ENCODE data around the gene FBXW4.

FBXW4 gene

GRCh38 chr10:101709359-101710058, 14.5 kb upstream of the FBXW4 start:
- Histone ChIP-seq H3K4me3 (ENCODE audit: low read depth, low read length) (no peak overlapping the region), H3K9me3 (no peaks in the 10 kb centered on the region), H3K36me3 (no peaks in the 10 kb centered on the region), H3K27me3 (no peaks in the 10 kb centered on the region), H3K4me1 (no peaks in the 10 kb centered on the region)
- no peak for TF ChIP-seq CTCF (IDR thresholded peaks at IDR 0.05; ENCODE audit: low read depth, low read length)
- DNase-seq = no peak

DNA sequence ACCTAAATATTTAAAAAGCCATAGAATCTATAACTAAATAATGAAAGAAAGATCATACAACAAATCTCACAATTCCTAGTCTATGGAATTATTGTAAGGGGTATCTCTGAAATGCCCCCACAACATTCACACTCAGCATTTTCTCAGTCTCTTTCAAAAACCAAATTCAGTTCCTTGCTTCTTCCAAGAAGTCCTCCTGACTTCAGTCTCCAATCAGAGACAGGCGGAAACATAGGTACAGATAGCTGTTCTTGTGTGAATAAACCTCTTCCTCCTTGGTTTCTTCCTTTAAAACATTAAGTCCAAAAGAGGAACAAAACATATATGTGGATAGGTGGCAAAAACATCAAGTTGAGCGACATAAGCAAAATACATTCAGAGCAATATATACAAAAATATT, 13.9 kb upstream of the FBXW4 start:
- no peak for DNase-seq
- no peak overlapping the region for H3K4me3 ChIP-seq (ENCODE audit: low read depth, low read length)

DNA sequence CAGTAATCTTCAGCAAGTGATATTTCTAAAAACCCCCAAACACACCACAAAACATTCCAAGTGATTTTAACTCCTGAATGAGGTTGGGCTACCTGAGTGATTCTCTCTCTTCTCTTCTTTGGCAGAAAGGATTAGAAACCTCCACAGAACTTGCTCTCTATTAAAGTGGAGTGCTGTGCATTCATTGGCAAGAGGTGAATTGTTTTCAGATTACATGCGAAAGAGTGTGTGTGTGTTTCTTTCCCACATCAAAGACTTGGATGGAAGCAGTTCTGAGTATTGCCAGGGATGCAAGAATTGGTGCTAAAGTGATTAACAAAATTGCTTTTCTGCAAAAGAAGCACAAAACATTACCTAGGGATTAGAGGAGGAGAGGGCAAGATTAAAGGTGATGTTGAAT, 13.1 kb upstream of the FBXW4 start:
- Histone ChIP-seq H3K4me1 (no peaks in the 10 kb centered on the region), H3K9me3 (no peaks in the 10 kb centered on the region), H3K4me3 (ENCODE audit: low read depth, low read length) (no peak overlapping the region), H3K27me3 (no peaks in the 10 kb centered on the region), H3K36me3 (no peaks in the 10 kb centered on the region)
- no peak for DNase-seq
- TF ChIP-seq CTCF (IDR thresholded peaks at IDR 0.05; ENCODE audit: low read depth, low read length) = no peak

More for the DNA sequence above, 13.9 kb upstream of the FBXW4 start:
- no peaks in the 10 kb centered on the region for H3K4me1 ChIP-seq
- H3K27me3 ChIP-seq = no peaks in the 10 kb centered on the region
- TF ChIP-seq CTCF (IDR thresholded peaks at IDR 0.05; ENCODE audit: low read depth, low read length) = no peak
- H3K36me3 ChIP-seq = no peaks in the 10 kb centered on the region
- no peaks in the 10 kb centered on the region for H3K9me3 ChIP-seq

- Histone ChIP-seq H3K4me3 (ENCODE audit: low read depth, low read length) (no peak overlapping the region), H3K4me1 (no peaks in the 10 kb centered on the region), H3K9me3 (no peaks in the 10 kb centered on the region), H3K27me3 (no peaks in the 10 kb centered on the region), H3K36me3 (peaks cover 3% of the 10 kb centered on the region)
- no peak for TF ChIP-seq CTCF (IDR thresholded peaks at IDR 0.05; ENCODE audit: low read depth, low read length)
- DNase-seq = no peak
Observed at GRCh38 chr10:101704331-101704730, 9.4 kb upstream of the FBXW4 start.

DNA sequence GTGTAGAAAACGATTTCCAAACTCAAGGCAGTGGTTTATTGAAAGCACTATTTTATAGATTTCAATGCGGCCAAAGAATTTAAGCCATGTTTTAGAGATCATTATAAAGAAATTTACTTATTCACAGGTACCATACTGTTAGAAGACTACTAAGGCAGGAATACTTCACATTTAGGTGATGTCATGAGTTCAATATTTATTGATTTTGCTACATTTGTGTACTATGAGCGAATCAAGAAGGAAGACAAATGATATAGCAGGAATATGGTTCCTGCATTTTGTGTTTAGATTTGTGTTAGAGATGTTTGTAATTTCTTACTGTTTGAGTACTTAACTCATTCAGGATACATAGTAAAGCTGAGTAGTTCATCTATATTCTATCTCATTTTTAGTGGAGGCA, 1.7 kb upstream of the FBXW4 start:
- no peaks in the 10 kb centered on the region for H3K4me1 ChIP-seq
- H3K27me3 ChIP-seq = no peaks in the 10 kb centered on the region
- no peak for TF ChIP-seq CTCF (IDR thresholded peaks at IDR 0.05; ENCODE audit: low read depth, low read length)
- H3K36me3 ChIP-seq = peaks cover 3% of the 10 kb centered on the region; the same call in 1 of the 2 replicates
- DNase-seq = no peak
- H3K9me3 ChIP-seq = no peaks in the 10 kb centered on the region
- no peak overlapping the region for H3K4me3 ChIP-seq (ENCODE audit: low read depth, low read length)

DNA sequence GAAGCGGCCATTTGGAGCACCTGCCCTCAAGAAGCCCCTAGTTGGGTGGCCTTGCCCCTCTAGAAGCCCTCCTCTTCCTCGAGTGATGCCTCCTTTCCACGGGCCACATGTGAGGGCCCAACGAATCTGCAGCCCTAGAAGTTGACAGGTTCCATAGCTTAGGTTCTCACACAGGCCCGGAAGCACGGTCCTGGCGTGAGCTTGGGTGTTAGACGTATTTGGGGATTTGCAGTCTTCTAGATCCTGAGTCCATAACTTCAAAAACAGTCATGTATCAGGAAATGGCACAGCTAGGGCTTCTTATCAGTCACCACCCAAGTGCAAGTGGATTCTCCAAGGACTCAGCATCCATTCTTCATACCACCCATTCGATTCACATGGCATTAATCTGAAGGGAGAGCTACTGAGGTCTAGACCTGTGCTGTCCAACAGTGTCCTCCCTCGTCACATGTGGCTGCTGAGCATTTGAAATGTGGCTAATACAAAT, 477 bp upstream of the FBXW4 start:
- Histone ChIP-seq H3K9me3 (no peaks in the 10 kb centered on the region), H3K4me3 (ENCODE audit: low read depth, low read length) (peak overlapping the region; percentile 84), H3K4me1 (no peaks in the 10 kb centered on the region), H3K36me3 (peaks cover 3% of the 10 kb centered on the region; the same call in 1 of the 2 replicates), H3K27me3 (no peaks in the 10 kb centered on the region)
- no peak for TF ChIP-seq CTCF (IDR thresholded peaks at IDR 0.05; ENCODE audit: low read depth, low read length)
- no peak for DNase-seq
